Endodermal cell (in vitro differentiated cells): ENCODE measurements around the gene ZNF23. TPM values are rescaled to one million over a fixed set of nuclear protein-coding genes. Genes with fewer than 3 reads are reported as not detected.

ENCODE experiments used
- DNase-seq: peaks from one replicate; pipeline ENCODE4 v3.0.0-alpha.2; 2017
- H3K27ac ChIP-seq: 2 replicates; pipeline ENCODE4 v1.5.1; 2013; ENCODE audit warnings: mild to moderate bottlenecking, low read depth, low read length, moderate library complexity
- H3K27me3 ChIP-seq: 2 replicates; pipeline ENCODE4 v1.6.1; 2013; ENCODE audit warnings: mild to moderate bottlenecking, low read length, moderate library complexity; ENCODE audit not compliant: insufficient read depth, control insufficient read depth, poor library complexity, severe bottlenecking
- H3K36me3 ChIP-seq: 2 replicates; pipeline ENCODE4 v1.7.0; 2013; ENCODE audit warnings: mild to moderate bottlenecking, low read length, moderate library complexity; ENCODE audit not compliant: control insufficient read depth, insufficient read depth
- H3K4me1 ChIP-seq: one replicate; pipeline ENCODE4 v1.7.0; 2013; ENCODE audit warnings: low read length; ENCODE audit not compliant: control insufficient read depth, insufficient read depth
- H3K4me3 ChIP-seq: 2 replicates; pipeline ENCODE4 v1.5.1; 2013; ENCODE audit warnings: mild to moderate bottlenecking, low read length, moderate library complexity
- H3K9ac ChIP-seq: 2 replicates; pipeline ENCODE4 v1.6.1; 2013; ENCODE audit warnings: mild to moderate bottlenecking, low read length, moderate library complexity; ENCODE audit not compliant: poor library complexity, severe bottlenecking; ENCODE audit errors: extremely low read depth
- H3K9me3 ChIP-seq: 2 replicates; pipeline ENCODE4 v1.6.1; 2013; ENCODE audit warnings: mild to moderate bottlenecking, low read length, moderate library complexity; ENCODE audit not compliant: control insufficient read depth
- H3K27ac Mint-ChIP-seq: 2 replicates; pipeline ENCODE4 v1.8.0; 2020; ENCODE audit warnings: mixed read lengths
- H3K27me3 Mint-ChIP-seq: 2 replicates; pipeline ENCODE4 v1.8.0; 2021; ENCODE audit warnings: mild to moderate bottlenecking, mixed read lengths; ENCODE audit not compliant: insufficient read depth
- H3K36me3 Mint-ChIP-seq: 2 replicates; pipeline ENCODE4 v1.8.0; 2020; ENCODE audit warnings: low read depth, mixed read lengths
- H3K4me1 Mint-ChIP-seq: 2 replicates; pipeline ENCODE4 v1.8.0; 2020; ENCODE audit warnings: mixed read lengths
- H3K4me3 Mint-ChIP-seq: 2 replicates; pipeline ENCODE4 v1.8.0; 2020; ENCODE audit warnings: mild to moderate bottlenecking, moderate library complexity, mixed read lengths
- H3K9me3 Mint-ChIP-seq: 2 replicates; pipeline ENCODE4 v1.8.0; 2020; ENCODE audit warnings: mild to moderate bottlenecking, mixed read lengths
- WGBS, 2 experiments: methylation state at CpG; one replicate each; pipeline versions ENCODE4 v1.1.5 to v1.1.7; 2013; ENCODE audit warnings: missing lambda C conversion rate in 2 of 2, mixed read lengths in 1 of 2; ENCODE audit not compliant: insufficient coverage in 1 of 2, insufficient read length in 1 of 2; 5-methylcytosine and 5-hydroxymethylcytosine counted together
- total RNA-seq, 2 donors: library from RNA; stranded (reverse); fragmentation: NEBNext Ultra II Directional in 1 of 2; extraction: Animal tissue kit (Norgen Biotek cat#: 25700) in 1 of 2; gene quantifications; 2 replicates in 1 of 2; 3 replicates in 1 of 2; pipeline ENCODE4 v1.2.1, GENCODE V29; 2021
- TF ChIP-seq, protein P1 (sequence below): fragments of 200-600 bp; sonication (generic); conservative IDR thresholded peaks from 2 replicates; pipeline ENCODE4 v1.5.0; 2021; ENCODE audit warnings: antibody characterized with exemption, mild to moderate bottlenecking

The ZNF23 gene
- total RNA-seq, 2 donors from 2014 or later = 9.4 to 13.6 TPM

DNA sequence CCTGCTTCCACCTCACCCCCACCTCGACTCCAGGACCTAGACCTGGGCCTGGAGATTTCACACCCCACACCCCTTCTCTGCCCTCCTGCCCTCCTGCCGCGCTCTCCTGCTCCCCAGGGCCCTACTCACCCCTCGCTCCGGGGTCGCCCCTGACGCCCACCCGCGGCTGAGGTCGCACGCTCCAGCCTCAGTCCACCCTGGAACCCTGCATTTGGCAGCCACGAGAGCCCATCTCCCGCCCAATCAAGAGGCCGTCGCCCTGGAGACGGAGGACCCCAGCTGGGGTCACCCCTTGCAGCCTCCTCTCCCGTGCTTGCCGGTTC is 36.3 kb downstream of the ZNF23 start:
- H3K9me3 ChIP-seq = no peaks in the 10 kb centered on the region
- H3K27me3 Mint-ChIP-seq = peaks cover 51% of the 10 kb centered on the region
- no peak overlapping the region for H3K9ac ChIP-seq
- H3K9me3 Mint-ChIP-seq = no peaks in the 10 kb centered on the region
- peaks cover 8% of the 10 kb centered on the region for H3K4me1 Mint-ChIP-seq
- TF ChIP-seq, protein P1, sequence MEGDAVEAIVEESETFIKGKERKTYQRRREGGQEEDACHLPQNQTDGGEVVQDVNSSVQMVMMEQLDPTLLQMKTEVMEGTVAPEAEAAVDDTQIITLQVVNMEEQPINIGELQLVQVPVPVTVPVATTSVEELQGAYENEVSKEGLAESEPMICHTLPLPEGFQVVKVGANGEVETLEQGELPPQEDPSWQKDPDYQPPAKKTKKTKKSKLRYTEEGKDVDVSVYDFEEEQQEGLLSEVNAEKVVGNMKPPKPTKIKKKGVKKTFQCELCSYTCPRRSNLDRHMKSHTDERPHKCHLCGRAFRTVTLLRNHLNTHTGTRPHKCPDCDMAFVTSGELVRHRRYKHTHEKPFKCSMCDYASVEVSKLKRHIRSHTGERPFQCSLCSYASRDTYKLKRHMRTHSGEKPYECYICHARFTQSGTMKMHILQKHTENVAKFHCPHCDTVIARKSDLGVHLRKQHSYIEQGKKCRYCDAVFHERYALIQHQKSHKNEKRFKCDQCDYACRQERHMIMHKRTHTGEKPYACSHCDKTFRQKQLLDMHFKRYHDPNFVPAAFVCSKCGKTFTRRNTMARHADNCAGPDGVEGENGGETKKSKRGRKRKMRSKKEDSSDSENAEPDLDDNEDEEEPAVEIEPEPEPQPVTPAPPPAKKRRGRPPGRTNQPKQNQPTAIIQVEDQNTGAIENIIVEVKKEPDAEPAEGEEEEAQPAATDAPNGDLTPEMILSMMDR = no peak
- peak overlapping the region; percentile 76 for H3K4me3 ChIP-seq
- H3K27ac Mint-ChIP-seq = peak overlapping the region; percentile 80
- H3K27ac ChIP-seq = no peak overlapping the region
- no peaks in the 10 kb centered on the region for H3K36me3 Mint-ChIP-seq
- H3K4me3 Mint-ChIP-seq = peak overlapping the region; percentile 76
- peaks cover 7% of the 10 kb centered on the region for H3K4me1 ChIP-seq
- 2 to 6% methylated on average over 6 to 18 of the region's 18 CpGs for WGBS, 2 experiments
- no peak for DNase-seq
- H3K27me3 ChIP-seq = peaks cover 28% of the 10 kb centered on the region
- H3K36me3 ChIP-seq = no peaks in the 10 kb centered on the region

DNA sequence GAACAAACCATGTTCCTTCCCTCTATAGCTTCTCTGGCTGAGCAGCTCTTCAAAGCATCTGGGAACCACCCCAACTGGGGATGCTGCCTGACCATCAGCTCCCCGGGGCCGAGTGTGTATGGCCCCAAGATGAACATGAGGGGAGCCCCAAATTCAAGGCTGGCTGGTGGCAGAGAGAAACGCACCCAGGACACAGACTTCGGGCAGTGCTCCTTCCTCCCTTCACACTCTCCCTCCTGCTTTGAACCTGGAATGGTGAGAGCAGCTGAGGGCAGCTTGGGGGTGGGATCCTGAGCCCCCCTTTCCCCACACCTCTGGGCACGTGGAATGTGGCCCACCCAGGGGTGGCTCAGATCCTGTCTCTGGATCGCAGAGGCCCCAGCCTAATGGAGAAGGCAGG is 37.4 kb downstream of the ZNF23 start:
- H3K4me3 Mint-ChIP-seq = peak overlapping the region; percentile 76
- H3K4me1 ChIP-seq = no peaks in the 10 kb centered on the region
- peak; percentile 33 for DNase-seq
- H3K27me3 Mint-ChIP-seq = peaks cover 44% of the 10 kb centered on the region
- TF ChIP-seq, protein P1 = no peak
- WGBS, 2 experiments = 78% methylated on average over 6 of the region's 6 CpGs; no CpG with 5 or more reads in 1 of the 2 experiments
- H3K36me3 ChIP-seq = no peaks in the 10 kb centered on the region
- H3K27ac Mint-ChIP-seq = no peak overlapping the region
- H3K36me3 Mint-ChIP-seq = no peaks in the 10 kb centered on the region
- no peak overlapping the region for H3K4me3 ChIP-seq
- peaks cover 7% of the 10 kb centered on the region for H3K4me1 Mint-ChIP-seq
- H3K27me3 ChIP-seq = peaks cover 34% of the 10 kb centered on the region
- H3K9ac ChIP-seq = no peak overlapping the region
- H3K27ac ChIP-seq = no peak overlapping the region
- H3K9me3 Mint-ChIP-seq = no peaks in the 10 kb centered on the region
- no peaks in the 10 kb centered on the region for H3K9me3 ChIP-seq

GRCh38 chr16:71423865-71424264 is 38.2 kb downstream of the ZNF23 start:
- H3K27me3 ChIP-seq = peaks cover 34% of the 10 kb centered on the region
- H3K36me3 Mint-ChIP-seq = no peaks in the 10 kb centered on the region
- TF ChIP-seq, protein P1 = no peak
- no peaks in the 10 kb centered on the region for H3K9me3 ChIP-seq
- H3K9ac ChIP-seq = no peak overlapping the region
- 88 to 91% methylated on average over 5 to 7 of the region's 7 CpGs for WGBS, 2 experiments
- DNase-seq = peak; percentile 28
- no peak overlapping the region for H3K4me3 Mint-ChIP-seq
- no peaks in the 10 kb centered on the region for H3K4me1 ChIP-seq
- H3K27ac ChIP-seq = no peak overlapping the region
- H3K4me1 Mint-ChIP-seq = peaks cover 7% of the 10 kb centered on the region
- H3K36me3 ChIP-seq = no peaks in the 10 kb centered on the region
- H3K27me3 Mint-ChIP-seq = peaks cover 41% of the 10 kb centered on the region
- no peaks in the 10 kb centered on the region for H3K9me3 Mint-ChIP-seq
- no peak overlapping the region for H3K4me3 ChIP-seq
- no peak overlapping the region for H3K27ac Mint-ChIP-seq
